ENCODE data around the gene TMEM218.

TMEM218 gene

DNA sequence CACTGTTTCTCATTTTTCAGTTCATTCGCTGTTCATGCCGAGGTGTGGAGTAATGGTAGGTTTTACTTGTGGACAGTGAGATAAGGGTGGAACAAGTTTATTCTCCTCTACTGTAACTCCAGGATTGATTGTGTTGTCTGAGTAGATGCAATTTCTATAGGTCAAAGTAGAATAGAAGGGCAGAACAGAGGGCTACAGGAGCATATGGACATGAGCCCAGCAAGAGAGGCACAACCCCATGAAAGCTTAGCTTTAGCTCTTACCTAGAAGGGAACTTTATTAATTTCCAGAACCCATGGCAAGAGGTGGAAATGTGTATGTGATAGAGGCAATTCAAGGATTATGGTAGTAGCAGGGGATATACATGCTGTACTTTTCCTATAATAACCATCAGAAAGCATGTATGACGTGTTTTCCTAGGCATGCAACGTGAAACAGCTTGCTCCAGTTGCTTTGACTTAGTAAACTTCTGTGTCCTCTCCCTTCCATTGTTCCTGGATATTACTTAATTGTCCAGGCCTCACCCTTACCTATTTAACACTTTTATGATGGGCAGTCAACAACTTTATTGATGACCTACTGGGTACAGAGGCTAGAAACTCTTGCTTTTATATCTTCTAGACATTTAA lies 62.1 kb downstream of the TMEM218 start:
- no peak for DNase-seq
